ENCODE measurements around the gene KIF1B.

GRCh38 chr1:10265900-10266299 lies 55.5 kb downstream of the KIF1B start:
- TF ChIP-seq CTCF (IDR thresholded peaks at IDR 0.05; ENCODE audit: low read length) (no peak), EZH2 (optimal IDR thresholded peaks at IDR 0.05; ENCODE audit: low read depth, low read length) (no peak), EZH2phosphoT487 (IDR thresholded peaks at IDR 0.05; ENCODE audit: low read length) (no peak)

Data from MM.1S (cell line).